HG03575 (cell line): ENCODE data around the gene PLSCR3.

Experiments
- ATAC-seq: cut with Tn5 transposase; IDR thresholded peaks from one replicate; pipeline ENCODE4 v1.9.1; 2021; ENCODE audit not compliant: unreplicated experiment, insufficient number of reproducible peaks, low FRiP score; ENCODE audit errors: extremely low read depth

PLSCR3 gene

DNA sequence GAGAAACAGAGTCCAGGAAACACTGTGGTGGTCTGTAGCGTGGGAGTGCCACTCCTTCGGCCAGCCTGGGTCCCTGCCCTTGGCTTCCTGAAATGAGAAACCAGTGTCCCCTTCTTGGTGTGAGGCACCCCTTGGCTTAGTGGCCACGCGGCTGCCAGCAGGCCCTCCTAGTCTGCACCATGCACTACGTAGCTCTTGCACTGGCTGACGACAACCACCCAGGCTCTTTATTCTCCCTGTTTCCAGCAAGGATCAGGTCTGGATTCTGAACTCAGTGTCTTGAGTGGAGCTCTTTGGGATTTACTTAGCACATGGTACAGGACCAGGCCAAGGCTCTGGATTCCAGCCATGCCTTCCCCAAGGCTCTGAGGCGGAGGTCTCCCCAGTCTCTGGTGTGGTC is 33.2 kb upstream of the PLSCR3 start:
- ATAC-seq = no peak

DNA sequence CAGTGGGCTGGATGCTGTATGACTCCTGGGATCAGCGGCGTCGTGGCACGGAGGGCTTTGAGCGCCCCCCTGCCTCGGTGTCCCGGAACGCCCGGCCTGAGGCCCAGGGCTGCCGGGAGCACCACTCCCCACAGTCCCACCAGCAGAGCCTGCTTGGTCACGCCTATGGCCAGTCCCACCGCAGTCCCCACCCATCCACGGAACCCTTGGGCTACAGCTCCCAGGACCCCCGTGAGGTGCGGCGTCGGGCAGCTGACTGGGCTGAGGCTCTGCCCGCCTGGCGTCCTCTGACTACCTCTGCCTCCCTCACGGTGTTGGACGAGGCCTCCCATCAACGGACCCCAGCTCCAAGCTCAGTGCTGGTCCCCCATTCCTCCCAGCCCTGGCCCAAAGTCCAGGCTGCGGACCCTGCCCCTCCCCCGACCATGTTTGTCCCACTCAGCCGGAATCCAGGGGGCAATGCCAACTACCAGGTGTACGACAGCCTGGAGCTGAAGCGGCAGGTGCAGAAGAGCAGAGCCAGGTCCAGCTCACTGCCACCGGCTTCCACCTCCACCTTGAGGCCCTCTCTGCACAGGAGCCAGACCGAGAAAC is 32.7 kb upstream of the PLSCR3 start:
- no peak for ATAC-seq

DNA sequence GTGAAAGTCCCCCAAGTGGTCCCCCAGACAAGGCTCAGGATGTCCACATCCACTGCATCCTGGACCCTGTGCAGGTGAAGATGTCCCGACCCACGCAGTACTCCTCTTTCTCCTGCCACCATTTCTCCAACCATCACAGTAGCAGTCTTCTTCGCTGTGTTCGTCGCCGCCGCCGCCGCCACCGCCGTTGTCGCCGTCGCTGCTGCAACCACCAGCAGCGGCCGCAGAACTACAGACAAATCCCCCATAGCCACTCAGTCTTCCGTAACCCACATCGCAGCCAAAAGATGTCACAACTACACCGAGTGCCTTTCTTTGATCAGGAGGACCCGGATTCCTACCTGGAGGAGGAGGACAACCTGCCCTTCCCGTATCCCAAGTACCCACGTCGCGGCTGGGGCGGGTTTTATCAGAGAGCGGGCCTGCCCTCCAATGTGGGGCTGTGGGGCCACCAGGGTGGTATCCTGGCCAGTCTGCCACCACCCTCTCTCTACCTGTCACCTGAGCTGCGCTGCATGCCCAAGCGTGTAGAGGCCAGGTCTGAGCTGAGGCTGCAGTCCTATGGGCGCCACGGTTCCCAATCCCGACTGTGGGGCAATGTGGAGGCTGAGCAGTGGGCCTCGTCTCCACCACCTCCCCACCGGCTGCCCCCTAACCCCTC is 32.0 kb upstream of the PLSCR3 start:
- ATAC-seq = no peak

DNA sequence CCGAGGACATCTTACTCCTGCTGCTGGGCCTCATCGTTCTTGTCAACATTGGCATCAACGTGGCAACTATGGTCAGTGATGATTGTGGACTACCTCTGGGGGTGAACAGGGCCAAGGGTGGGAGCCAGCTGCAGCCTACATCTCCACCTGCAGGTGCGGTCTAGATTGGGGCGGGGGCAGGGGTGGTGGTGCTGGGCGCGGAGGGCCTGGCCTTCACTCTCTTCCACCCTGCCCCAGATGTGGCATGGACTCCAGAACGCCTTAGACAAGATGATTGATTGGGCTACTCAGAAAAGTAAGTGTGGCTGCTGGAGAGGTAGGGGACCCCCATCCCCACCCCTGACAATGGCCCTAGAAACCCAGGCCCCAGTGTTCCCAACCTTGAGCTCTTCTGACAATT is 31.4 kb upstream of the PLSCR3 start:
- ATAC-seq = no peak

DNA sequence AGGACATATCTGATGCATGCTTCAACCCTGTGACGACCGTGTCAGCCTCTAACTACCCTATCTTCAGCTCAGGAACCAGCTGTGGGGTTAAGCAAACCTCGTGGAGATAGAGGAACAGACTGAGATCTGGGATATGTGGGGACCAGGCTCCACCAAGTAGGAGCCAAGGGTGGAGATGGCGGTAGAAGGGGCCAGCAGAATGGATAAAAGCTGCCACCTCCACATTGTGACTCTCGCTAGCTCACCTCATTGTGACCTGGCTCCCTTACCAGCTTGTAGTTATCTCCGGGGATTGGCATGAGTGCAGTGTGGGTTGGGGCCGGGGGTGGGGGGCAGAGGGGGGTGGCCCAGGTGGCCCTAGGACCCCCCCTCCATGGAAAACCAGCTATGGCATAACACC is 31.0 kb upstream of the PLSCR3 start, which contains the start of gene SPEM2:
Gene SPEM2, plus strand, starts transcription at position 301 of the 400 bp plus-strand sequence. Its CDS starts 73 bp downstream, at position 374.
- ATAC-seq = no peak

DNA sequence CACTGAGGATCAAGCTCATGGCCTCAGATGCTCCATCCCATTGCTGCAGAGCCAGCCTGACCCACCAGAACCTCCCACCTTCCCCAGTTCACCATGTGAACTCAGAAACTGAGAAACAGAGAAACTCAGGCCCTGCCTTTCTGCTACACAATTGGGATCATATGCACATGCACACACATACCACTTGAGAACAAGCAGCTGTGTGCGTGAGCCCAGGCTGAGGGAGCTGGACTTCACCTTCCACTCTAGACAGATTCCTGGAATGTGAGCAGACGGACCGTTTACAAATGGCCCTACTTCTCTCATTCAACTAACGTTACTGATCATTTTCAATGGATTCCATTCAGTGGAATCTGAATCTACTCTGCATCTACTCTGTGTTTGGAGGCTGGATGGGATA is 29.4 kb upstream of the PLSCR3 start:
- no peak for ATAC-seq

DNA sequence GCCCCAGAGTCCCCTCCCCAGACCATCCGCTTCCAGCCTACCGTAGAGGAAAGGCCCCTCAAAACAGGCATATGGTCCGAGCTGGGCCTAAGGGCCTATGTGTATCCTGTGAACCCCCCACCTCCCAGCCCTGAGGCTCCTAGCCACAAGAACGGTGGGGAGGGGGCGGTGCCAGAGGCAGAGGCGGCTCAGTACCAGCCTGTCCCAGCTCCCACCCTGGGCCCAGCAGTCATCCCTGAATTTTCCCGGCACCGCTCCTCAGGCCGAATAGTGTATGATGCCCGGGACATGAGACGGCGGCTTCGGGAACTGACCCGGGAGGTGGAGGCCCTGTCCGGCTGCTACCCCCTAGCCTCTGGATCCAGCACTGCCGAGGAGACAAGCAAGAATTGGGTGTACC is 26.9 kb upstream of the PLSCR3 start:
- ATAC-seq = no peak

DNA sequence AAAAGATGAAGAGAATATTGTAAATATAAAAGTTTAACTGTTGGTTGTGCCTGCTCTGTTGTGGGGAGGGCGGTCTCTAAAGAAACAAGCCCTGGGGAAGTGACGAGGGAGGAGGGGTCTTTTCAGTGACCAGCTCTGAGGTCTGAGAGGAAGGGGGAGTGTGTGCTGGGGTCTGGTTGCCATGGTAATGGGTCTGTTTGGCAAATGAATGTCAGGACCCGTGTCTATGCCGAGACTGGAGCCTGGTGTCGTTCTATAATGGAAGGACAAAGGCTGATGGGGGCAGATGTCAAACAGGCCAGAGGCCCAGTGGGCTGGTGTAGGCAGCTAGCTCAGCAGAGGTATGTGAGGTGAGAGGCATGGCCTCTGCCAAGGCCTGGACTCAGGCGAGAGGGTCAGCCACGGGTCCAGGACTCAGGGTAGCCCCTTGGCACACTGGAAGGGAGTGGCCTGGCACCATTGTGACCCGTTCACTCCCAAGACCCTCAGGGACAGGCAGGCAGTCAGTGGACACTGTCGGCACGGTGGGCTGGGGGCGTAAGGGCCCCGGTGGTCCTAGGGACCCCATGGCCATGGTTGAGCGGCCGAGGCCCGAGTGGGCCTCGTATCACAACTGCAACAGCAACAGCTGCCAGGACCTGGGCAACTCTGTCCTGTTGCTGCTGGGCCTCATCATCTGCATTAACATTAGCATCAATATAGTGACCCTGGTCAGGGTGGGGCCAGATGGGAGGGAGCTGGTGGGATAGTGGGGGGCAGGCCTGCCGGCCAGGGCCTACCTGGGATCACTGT is 25.7 kb upstream of the PLSCR3 start, which contains the start of gene SPEM1:
Gene SPEM1, plus strand, starts transcription at position 506 of the 792 bp plus-strand sequence. Its CDS starts 61 bp downstream, at position 567.
- ATAC-seq = no peak

DNA sequence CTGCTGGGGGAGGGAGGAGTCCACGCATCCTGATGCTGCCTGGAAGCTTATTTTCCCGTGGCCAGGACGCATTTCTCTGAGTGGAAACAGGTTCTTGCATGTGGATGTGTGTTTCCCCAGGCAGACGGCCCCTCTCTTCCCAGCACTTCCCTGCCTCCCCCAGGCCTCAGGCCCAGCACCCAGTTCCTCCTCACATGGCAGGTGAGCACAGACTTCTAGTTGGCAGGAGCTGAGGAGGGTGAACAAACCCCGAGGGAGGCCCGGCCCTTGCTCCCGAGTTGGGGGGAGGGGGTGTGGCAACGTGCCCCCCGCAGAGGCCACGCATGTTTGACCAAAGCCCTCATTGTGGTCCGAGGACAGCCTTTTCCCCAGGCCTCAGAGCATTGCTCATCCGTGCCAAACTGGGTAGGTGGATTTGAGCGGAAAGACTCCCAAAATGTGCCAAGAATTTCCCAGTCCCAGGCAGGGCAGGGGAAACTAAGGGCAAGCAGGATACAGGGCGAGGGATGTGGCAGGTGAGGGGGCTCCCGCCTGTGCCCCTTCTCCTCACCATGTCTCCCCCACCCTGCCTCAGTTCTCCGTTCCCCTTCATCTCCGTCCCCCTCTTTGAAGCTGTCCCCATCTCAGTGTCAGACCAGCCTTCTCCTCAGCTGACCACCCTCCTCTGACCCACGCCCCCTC is 24.3 kb upstream of the PLSCR3 start:
- ATAC-seq = no peak

DNA sequence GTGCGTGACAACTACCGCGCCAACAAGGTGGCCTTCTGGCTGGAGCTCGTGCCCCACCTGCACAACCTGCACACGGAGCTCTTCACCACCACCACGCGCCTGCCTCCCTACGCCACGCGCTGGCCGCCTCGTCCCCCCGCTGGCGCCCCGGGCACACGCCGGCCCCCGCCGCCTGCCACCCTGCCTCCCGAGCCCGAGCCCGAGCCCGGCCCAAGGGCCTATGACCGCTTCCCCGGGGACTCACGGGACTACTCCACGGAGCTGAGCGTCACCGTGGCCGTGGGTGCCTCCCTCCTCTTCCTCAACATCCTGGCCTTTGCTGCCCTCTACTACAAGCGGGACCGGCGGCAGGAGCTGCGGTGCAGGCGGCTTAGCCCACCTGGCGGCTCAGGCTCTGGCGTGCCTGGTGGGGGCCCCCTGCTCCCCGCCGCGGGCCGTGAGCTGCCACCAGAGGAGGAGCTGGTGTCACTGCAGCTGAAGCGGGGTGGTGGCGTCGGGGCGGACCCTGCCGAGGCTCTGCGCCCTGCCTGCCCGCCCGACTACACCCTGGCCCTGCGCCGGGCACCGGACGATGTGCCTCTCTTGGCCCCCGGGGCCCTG is 22.8 kb upstream of the PLSCR3 start:
- ATAC-seq = no peak

DNA sequence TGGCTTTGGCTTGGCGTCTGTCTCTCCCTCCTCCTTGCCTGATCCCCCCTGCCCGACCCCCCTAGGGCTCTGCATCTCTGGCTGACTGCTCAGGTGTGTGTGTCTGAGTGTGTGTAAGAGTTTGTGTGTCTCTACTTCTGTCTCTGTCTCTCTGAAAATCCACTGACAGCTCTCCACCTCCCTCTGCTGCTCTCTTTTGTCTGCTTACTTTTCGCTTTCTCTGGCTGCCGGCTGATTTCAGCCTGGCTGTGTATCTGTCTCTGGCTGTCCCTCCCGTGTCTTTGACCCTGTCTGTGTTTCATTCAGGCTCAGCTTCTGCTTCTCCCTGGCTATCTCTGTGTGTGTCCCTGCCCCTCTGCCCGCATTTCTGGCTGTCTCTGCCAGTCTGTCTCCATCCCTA is 22.0 kb upstream of the PLSCR3 start:
- no peak for ATAC-seq

DNA sequence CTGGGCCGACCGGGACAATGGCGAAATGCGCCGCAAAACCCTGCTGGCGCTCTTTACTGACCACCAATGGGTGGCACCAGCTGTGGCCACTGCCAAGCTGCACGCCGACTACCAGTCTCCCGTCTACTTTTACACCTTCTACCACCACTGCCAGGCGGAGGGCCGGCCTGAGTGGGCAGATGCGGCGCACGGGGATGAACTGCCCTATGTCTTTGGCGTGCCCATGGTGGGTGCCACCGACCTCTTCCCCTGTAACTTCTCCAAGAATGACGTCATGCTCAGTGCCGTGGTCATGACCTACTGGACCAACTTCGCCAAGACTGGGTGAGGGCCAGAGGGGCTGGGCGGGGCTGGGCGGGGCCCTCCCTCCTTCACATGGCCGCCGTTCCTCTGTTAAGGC is 21.5 kb upstream of the PLSCR3 start:
- ATAC-seq = no peak

DNA sequence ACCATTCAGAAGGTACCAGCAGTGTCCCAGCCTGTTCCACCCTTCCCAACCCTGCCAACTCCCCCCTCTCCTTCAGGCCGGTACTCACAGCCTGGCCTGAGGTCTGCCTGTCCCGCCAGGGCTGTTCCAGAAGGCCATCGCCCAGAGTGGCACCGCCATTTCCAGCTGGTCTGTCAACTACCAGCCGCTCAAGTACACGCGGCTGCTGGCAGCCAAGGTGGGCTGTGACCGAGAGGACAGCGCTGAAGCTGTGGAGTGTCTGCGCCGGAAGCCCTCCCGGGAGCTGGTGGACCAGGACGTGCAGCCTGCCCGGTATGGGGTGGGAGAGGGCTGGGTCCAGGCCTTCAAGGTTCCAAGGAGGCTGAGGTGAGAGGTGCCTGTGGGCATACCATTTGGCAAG is 20.5 kb upstream of the PLSCR3 start:
- ATAC-seq = no peak

DNA sequence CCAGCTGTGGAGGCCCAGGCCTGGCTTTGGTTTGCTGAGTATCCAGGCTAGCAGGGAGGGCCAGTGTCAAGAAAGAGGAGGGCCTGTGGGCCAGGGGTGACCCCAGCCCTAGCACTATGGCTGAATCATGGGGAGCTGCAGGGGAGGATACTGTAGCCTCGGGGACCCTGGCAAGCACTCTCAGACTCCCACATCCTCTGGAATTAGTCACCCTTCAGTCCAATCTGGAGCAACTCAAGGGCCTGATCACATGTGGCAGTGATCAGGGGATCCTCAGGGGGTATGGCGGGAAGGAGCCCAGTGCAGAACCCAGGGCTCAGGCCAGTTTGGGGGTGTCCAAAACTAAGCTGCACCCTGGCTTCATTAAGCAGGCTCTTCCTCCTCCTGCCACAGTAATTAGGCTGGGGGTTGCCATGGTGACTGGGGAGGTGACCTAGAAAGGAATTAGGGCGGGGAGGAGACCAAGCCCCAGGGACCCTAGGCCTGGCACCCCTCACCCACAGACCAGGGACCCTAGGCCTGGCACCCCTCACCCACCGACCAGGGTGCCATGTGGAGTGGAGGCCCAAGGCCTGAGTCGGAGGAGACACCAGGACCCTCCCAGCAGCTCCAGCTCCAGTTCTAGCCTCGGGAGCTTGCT is 19.1 kb upstream of the PLSCR3 start:
- ATAC-seq = no peak

DNA sequence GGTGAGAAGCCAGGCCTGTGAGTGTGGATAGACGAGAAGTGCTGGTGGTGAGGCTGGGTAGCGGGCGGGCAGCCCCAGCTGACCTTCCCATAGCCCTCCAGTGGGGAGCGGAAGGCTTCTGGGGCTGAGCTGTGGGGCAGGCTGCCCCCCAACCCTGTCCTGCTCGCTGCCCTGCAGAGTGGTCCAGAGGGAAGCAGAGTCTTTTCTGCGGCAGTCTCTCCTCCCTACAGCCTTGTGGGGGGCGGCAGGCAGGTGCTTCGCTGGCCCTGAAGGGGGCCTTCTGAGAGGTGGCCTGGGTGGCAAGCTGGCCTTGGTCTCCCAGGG is 17.1 kb upstream of the PLSCR3 start:
- ATAC-seq = no peak

DNA sequence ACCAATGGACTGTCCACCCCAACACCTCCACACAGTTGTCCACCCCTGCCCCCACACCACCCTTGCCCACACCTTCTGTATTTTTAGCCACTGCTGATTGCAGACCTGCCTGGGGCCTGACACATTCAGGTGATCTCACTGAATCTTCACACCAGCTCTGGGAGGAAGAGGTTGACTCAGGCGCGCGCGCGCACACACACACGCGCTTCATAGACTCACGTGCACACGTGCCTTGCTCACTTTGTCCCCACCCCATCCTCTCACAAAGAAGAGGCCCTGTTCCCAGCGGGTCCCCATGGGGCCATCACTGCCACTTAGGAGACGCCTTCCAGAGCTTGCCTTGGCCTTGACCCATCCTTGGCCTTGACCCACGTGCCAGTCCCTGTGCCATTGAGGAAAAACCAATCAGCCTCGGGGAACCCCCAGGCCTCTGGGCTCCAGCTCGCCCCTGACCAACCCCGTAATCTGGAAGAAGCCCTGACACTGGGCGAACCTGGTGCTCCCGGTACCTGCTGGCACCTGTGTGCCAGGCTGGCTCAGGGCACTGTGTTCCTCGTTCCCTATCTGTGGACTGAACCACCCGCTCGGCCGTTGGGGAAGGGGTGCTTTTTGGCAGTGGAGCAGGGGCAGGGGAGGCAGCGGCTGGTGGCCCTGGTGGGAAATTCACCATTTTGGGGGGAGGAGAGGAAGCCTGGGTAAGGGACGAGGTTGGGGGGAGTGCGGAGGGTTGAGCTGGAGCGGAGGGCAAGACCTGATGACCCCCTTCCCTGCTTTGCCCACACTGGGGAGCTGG is 16.5 kb upstream of the PLSCR3 start:
- no peak for ATAC-seq

DNA sequence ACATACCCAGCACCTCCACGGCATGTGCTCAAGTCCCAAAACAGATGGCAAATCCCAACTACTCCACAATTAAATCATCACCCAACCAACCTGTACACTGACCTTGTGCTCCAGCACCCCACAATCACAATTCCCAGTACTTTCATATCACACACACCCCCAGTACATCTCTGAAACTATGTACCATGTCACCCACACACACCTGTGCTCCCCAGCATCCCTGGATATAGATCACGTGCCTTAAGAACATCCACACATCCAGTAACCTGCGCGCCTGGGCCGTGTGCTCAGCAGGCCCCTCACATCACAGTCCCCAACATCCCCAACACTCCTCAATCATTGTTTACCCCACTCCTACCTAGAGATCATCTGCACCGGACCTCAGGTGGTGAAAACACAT is 15.4 kb upstream of the PLSCR3 start:
- ATAC-seq = no peak

DNA sequence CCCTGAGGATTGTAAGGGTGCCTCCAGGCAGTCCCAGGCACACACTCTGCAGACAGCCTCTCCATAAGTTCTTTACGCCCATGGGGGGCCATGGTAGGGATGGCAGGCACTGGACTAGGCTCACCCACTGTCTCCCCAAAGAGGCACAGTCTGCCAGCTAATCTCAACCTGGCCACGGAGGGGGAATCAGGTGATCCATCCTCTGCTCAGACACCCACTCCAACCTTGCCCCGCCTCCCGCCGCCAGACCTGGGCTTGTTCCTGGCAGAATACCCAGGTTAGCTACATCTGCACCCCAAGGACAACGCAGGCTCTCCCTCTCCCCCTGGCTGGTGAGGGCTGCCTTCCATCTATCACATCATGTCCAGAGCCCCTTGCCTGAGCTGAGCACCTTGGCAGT is 14.5 kb upstream of the PLSCR3 start:
- no peak for ATAC-seq
